CD4-positive, CD25-positive, alpha-beta regulatory T cell (primary cell): ENCODE measurements around the gene CREBZF. TPM values are rescaled to one million over a fixed set of nuclear protein-coding genes. Genes with fewer than 3 reads are reported as not detected.

Source experiments
- polyA plus RNA-seq, 4 donors: library from polyadenylated mRNA; unstranded; fragments of 300-500 nt; fragmentation: Illumina TruSeq; gene quantifications; one replicate each; pipeline ENCODE4 v1.2.3, GENCODE V29; 2021
- total RNA-seq: library from RNA; stranded (reverse); gene quantifications from one replicate; pipeline ENCODE4 v1.2.3, GENCODE V29; 2022

CREBZF gene
- total and polyA plus RNA-seq, 5 donors from 2014 or later, result 12.1 to 57.0 (median 14.7) TPM

Other genes with a start within 250 kb of the CREBZF start
- 2.0 TPM for gene DLG2, start 37.8 kb downstream of the CREBZF start, total RNA-seq
- 1 to 10 TPM in 1 of 4 donors, under 1 TPM in 3; 0.26 to 1.9 (median 0.93) TPM for gene DLG2, start 37.8 kb downstream of the CREBZF start, polyA plus RNA-seq
- gene TMEM126B, start 36.5 kb downstream of the CREBZF start, total RNA-seq, result 21.7 TPM
- 10 to 100 TPM; 52.8 to 76.7 (median 65.6) TPM for gene TMEM126B, start 36.5 kb downstream of the CREBZF start, polyA plus RNA-seq
- gene TMEM126A, start 17.2 kb downstream of the CREBZF start, total RNA-seq, result 22.3 TPM
- 10 to 100 TPM; 69.2 to 78.7 (median 73.0) TPM for gene TMEM126A, start 17.2 kb downstream of the CREBZF start, polyA plus RNA-seq
- gene CCDC89, start 21.1 kb upstream of the CREBZF start, total RNA-seq, result not detected
- gene CCDC89, start 21.1 kb upstream of the CREBZF start, polyA plus RNA-seq, result not detected
- gene SYTL2, start 146.0 kb upstream of the CREBZF start, total RNA-seq, result 40.0 TPM
- 1 to 10 TPM; 4.5 to 6.8 (median 5.1) TPM for gene SYTL2, start 146.0 kb upstream of the CREBZF start, polyA plus RNA-seq
- not detected for gene CCDC83, start 190.3 kb upstream of the CREBZF start, total RNA-seq
- not detected for gene CCDC83, start 190.3 kb upstream of the CREBZF start, polyA plus RNA-seq